HG02938 (cell line): ENCODE results near the gene LIMA1.
"Not testable (repeated sequence)": the region's sequence is repeated elsewhere in the genome, so short reads cannot be mapped to it uniquely, and the experiment has no call there.

ENCODE experiments used
- ATAC-seq: cut with Tn5 transposase; IDR thresholded peaks from one replicate; pipeline ENCODE4 v1.9.1; 2021; ENCODE audit warnings: mild to moderate bottlenecking, moderate library complexity; ENCODE audit not compliant: unreplicated experiment

LIMA1 gene

DNA sequence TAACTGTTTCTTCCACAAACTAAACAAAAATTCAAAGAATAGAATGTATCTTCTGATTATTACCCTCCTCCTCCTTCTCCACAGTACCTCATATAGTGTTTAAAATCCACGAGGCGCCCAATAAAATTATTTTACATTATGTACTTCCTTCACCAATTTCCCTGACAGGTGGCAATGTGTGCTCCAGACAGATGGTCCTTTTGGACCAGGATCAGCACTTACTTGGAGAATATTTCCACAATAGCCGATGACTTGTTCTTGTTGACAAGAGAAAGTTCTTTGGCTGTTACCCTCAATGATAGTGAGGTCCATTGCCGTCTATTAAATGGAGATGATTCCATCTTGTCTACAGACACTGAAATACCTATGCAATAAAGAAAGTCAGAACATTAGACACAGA, 34.9 kb downstream of the LIMA1 start:
- ATAC-seq, result no peak

DNA sequence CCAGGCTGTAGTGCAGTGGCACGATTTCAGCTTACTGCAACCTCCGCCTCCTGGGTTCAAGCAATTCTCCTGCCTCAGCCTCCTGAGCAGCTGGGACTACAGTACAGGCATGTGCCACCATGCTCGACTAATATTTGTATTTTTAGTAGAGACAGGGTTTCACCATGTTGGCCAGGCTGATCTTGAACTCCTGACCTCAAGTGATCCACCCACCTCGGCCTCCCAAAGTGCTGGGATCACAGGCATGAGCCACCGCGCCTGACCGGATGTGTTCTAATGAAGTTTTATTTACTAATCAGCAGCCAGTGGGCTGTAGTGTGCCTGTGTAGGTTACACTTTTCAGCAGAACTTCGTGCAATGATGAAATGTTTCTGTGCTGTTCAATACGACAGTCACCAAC, 35.7 kb downstream of the LIMA1 start:
- ATAC-seq, result not testable (repeated sequence)

DNA sequence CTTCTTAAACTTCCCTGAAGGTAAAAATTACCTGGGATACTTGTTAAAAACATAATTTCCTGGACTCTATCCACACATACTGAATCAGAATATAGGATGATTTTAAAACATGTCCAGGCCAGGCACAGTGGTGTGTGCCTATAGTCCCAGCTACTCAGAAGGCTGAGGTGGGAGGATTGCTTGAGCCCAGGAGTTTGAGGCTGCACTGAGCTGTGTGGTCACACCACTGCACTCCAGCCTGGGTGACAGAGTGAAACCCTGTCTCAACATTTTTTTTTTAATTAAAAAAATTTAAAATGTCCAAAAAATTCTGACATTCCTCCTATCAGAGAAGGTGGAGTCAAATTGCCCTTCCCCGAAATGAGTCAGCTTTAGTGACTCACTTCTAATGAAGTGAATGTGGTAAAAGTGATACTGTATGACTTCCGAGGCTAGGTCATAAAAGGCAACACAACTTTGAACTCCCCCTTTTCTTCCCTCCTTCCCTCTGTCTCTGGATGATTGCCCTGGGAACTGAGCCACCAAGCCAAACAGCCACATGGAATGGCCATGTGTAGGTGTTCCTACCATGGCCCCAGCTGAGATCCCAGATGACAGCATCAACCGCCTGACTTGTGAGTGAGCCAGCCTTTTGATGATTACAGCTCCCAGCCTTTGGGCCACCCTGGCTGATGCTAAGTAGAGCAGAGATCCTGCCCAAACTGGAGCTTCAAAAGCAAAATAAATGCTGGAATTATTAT, 36.3 kb downstream of the LIMA1 start:
- ATAC-seq, result peak; percentile 59

DNA sequence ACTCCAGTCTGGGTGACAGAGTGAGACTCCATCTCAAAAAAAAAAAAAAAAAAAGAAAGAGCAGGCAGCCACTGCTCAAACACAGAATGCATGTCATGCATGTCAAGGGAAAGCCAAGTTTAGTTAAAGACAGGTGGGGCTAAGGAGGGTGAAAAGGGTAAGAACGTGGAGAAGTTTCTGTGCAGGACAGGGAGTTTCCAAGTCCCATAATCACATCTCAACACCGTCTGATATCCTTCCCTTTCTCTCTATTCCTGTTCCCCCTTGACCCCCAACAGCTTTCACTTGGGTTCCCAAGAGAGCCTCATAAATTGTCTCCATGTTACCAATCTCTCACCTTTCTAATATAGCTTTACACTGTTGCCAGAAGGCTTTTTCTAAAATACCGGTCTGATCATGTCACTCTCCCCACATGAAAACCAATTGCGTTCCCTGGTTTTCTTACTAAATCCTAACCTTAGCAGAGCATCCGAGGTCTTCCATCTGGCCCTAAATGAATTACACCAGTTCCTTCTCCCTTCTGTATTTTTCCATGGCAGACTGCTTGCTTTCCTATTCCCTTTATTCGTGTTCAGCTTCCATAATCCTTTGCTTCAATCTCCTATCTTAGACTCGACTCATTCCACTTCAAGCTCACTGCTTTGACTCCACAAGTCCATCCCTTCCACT, 37.0 kb downstream of the LIMA1 start:
- ATAC-seq, result no peak

DNA sequence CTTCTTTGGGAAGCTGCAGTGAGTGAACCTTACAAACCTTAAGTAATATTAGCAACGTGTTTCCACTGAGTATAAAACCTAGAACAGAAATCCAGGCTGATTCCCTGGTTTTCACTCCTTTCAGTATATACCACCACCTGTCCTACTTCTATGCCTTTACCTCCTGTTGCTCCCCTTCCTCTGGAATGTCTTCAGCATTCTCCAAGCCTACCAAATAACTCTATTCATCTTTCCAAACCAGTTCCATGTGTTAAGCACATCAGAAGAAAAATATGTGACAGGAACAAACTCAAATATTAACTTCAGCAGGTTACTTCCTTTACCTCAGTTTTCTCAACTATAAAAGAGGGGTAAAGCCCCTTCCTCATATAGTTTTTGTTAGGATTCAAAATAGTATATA, 39.8 kb downstream of the LIMA1 start:
- no peak for ATAC-seq

DNA sequence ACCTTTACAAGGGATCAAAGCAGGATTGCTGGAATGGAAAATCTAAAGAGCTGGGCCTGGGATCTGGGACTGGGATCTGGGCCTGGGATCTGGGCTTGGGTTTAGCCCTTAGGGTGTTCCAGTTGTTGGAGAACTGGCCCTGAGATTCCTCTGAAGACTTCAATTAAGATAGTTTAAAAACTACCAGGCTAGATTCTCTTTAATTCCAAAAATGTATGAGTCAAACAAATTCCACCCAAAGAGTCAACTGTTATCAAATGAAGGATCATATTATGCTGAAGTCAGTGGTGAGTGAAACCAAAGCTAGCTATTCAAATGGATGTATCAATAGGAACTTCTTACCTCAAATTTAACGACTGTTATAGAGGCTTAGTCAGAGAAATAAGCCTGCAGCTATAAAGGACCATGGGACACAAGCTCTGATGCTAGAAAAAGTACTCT, 40.5 kb downstream of the LIMA1 start:
- no peak for ATAC-seq

DNA sequence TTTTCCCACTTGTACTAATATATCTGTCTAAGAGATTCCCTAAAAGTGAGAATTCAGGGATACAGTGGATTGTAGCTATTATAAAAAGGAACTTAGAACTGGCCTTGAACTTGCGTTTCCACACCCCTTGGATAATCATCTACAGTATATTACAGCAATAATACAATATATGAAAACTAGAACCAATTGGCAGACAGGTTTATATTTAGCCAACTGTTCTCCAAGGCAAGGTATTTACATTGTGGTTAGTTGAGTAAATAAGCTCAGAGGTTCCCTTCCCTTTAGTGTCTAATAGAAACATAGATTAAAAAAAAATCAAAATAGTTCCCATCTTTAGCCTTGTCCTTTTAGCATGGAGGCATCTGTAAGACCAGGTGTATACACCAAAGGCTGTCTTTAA, 42.1 kb downstream of the LIMA1 start:
- no peak for ATAC-seq

DNA sequence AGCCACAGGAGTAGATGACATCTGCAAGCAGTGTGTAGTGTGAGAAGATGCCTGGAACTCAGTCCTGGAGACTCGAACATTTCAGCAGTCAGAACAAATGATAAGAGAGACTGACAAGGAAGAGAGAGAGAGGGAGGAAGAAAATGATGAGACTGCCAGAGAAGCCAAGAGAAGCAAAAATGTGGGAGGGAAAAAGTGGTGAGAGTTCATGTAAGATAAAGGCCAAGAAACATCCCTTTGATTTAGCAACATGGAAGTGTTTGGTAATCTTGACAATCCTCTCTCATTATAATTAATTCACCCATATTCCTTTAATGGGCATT, 42.6 kb downstream of the LIMA1 start:
- ATAC-seq, result no peak

DNA sequence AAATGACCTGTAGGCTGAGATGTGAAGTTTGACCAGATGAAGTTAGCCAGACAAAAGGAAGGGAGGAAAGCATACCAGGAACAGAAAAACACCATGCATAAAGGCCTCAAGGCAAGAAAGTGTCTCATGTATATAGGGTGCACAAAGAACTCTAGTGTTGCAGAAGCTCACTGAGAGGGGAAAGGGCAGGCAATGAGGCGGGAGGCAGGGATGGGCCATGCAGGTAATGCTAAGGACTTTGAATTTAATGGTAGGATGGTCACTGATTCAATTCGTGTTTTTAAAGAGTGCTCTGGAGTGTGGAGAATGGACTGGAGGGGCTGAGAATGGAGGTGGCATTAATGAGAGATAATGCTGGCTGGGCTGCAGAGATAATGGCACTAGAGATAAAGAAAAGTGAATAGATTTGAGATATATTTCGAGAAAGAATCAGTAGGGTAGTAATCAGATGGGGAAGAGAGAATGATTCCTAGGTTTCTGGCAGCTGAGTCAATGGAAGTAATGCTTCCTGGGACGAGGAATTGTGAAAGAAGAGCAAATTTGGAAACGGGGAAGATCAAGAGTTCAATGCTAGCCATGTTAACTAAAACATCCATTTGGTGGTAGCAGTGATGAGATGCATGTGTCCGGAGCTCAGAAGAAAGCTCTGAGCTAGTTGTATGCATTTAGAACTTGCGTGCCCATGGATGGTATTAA, 43.1 kb downstream of the LIMA1 start:
- ATAC-seq, result no peak

DNA sequence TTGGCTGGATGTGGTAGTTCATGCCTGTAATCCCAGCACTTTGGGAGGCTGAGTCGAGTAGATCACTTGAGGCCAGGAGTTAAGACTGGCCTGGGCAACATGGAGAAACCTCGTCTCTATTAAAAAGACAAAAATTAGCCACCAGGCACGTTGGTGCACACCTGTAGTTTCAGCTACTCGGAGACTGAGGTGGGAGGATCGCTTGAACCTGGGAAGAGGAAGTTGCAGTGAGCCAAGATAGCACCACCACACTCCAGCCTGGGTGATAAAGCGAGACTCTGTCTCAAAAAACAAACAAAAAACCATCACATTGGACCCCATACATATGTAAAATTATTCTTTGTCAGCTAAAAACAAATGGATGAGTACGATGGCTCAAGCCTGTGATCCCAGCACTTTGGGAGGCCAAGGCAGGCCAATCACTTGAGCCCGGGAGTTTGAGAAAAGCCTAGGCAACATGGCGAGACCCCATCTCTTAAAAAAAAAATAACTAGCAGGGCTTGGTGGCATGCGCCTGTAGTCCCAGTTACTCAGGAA, 43.9 kb downstream of the LIMA1 start:
- no peak for ATAC-seq

DNA sequence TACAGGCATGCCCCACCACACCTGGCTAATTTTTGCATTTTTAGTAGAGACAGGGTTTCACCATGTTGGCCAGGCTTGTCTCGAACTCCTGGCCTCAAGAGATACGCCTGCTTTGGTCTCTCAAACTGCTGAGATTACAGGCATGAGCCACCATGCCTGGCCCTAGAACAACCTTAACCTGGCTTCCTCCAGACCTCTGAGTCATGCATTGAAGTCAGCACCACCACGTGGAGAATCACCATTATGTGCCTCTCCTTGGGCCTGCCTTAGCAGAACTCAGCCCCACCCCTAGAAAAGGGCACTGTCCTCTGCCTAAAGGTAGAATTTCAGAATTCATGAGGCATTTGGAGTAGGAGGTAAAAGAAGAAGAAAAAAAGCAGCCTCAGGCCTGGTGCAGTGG, 49.0 kb downstream of the LIMA1 start:
- no peak for ATAC-seq

DNA sequence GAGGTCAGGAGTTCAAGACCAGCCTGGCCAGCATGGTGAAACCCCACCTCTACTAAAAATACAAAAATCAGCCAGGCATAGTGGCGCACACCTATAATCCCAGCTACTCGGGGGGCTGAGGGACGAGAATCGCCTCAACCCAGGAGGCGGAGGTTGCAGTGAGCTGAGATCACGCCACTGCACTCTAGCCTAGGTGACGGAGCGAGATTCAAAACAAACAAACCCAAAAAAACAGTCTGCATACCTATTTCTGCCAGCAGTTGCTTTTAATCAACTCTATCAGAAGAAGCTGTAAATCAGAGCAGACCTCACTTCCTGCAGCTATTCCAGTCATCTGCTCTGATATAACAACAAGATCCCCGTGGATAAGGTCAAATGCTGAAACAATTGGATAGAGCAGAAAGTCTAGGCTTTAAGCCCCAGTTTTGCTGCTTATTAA, 50.5 kb downstream of the LIMA1 start:
- ATAC-seq, result no peak

DNA sequence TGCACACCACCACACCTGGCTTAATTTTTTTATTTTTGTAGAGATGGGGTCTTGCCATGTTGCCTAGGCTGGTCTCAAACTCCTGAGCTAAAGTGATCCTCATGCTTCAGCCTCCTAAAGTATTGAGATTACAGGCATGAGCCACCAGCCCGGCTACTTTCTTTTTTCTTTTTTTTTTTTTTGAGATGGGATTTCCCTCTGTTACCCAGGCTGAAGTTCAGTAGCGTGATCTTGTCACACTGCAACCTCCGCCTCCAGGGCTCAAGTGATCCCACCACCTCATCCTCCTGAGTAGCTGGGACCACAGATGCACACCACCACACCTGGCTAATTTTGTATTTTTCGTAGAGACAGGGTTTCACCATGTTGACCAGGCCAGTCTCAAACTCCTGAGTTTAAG, 51.1 kb downstream of the LIMA1 start:
- no peak for ATAC-seq

DNA sequence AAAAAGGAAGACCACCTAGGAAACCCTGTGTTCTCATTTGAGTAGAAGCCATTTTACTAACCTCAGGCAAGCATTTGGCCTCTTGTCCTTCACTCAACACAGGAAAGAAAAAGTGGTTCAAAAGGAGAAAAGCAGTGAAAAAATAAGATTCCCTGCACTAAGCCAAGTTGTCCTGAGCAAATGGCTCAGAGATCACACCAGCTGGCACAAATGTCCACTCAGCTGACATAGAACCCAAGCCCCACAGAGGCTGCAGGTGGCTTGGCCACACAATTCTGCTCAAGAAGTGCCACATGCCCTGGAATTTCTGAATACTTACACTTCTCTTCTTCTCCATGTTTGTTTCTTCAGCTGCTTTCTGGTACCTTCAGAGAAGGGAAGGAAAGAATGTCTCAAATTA, 52.0 kb downstream of the LIMA1 start:
- ATAC-seq, result no peak

DNA sequence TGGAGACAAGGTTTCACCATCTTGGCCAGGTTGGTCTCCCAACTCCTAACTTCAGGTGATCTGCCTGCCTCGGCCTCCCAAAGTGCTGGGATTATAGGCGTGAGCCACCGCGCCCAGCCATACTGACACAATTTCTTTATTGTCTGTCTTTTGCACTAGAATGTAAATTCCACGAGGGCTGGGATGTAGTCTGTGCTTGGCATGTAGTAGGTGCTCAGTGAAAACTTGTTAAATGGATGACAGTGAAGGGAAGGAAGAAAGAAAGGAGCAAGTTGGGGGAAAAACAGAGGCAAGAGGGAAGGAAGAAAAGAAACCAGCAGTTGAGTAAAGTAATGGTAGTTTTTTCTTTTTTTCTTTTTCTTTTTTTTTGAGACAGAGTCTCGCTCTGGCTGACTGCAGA, 53.1 kb downstream of the LIMA1 start:
- ATAC-seq, result no peak

DNA sequence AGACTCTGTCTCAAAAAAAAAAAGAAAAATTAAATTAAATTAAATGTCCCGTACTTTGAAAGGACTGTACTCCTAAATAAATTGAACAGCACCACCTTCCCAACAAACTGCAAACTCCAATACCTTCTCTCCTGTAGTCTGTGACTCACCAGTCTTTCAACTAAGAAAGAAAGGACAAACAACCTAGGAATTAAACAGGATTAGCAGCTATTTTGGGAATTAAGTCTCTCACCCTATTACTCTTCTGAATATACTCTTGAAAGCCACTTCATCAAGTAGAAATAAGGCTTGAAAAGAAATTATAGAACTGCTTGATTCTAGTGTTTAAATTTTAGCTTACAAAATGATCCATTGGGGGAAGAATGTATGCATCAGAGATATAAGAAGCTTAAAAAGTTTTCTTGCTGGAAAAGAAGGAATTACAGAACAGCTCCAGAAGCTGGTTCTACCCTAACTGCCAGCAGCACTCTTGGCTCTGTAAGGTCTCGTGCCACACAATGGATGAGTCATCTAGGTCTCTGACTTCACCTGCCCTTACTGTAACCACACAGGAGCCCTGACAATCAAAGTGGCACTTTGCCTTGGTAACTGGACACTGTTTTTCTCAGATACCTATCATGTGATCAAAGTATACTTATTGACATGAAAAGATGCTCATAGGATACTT, 59.2 kb downstream of the LIMA1 start:
- no peak for ATAC-seq

DNA sequence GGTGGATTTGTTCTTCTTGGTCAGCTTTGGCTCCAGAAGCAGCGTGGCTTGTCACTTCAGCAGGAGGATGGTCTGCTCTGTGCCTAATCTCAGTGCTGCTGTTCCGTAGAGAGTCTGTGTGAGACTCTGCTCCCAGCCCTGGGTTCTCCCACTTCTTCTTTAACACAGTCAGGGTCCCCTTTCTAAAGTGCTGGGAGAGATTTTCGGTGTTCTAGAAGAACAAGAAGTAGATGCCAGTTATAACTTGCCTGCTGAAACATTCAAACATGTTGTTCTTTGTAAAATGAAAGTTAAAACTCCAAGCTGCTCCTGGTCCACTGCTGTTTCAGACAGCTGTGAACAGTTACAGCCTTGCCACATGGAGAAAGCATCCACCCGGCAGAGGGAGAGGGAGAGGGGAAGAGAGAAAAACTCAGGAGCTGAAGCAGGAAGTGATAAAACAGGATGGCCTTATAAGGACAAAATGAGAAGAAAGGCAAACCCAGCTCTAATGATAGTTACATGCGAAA, 61.0 kb downstream of the LIMA1 start:
- no peak for ATAC-seq

DNA sequence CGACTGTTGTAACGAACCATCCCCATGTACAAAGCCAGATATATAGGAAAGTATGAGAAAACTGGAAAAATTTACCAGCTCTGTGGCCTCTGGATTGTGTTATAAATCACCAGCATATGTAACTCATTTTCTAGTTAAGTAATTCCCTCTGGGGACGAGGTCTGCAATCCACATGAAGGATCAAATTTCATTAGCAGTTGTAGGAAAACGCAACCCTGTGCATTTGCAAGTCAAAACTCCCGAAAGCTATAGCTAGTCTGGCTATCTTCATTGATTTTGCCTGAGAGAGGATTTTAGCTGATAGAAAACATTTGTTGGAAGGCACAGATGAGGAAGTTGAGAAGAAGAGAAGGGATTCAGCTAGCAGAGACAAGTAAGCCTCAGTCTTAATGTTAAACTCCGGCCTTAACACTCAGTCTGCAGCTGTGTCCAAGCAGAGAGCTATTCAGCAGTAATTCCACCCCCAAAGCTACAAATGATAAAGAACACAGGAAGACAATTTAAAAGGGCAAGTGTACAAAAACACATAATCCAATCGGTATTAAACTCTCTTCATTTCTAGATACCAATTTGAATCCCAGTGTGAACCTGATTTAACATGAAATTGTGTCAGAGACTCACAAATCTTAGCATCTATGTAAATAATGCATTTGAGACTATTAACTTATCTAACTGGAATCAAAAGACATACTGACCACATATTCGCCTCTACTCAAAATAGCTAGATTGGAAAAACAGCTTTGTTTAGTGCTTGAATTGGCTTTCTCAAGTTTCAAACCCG, 61.9 kb downstream of the LIMA1 start:
- no peak for ATAC-seq

DNA sequence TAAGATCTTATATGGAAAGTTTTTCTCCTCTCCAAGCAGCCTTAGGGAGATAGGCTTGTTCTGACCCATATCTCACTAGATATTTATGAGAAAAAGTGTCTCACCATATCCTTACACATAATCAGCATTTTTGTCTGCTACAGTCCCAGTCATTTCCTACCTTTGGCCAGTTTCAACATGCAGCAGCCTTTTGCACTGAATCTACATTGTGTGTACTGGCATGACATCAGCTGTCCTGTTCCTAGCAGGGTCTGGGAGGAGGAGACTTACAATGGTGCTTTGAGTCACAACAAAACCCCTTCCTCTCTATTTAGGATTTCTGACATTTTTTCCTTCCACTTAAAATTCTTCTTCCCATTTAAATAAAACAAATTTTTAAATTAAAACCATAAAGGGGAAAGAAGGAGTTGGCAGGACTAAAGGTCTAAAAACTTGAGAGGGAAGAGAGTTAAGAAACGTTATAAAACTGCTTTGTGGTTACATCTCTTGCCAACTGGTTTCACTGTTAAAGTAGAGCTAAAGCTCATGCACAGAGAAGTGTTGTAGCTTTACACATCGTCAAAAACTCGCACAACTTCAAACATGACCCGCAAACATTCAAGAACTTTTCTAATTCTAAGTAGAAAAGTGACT, 62.8 kb downstream of the LIMA1 start:
- ATAC-seq, result peak; percentile 49

DNA sequence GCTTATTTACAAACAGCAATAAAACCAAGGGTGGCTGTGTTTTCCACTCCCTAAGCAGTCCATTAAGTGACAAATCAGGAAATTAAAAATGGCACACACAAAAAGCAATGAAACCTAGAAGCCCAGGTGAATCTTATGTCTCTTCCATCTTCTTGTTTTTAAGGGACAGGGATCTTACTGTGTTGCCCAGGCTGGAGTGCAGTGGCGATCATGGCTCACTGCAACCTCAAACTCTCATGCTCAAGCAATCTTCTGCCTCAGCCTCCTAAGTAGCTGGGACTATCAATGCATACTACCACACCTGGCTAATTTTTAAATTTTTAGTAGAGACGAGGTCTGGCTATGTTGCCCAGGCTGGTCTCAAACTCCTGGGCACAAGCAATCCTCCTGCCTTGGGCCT, 63.8 kb downstream of the LIMA1 start:
- no peak for ATAC-seq
